Sciatic nerve (tissue), 2 donors: ENCODE measurements around the gene MAP4K4. TPM values are rescaled to one million over a fixed set of nuclear protein-coding genes. Genes with fewer than 3 reads are reported as not detected.

ENCODE experiments used
- ATAC-seq: fragments of 200-7000 bp; cut with Tn5 transposase; one replicate; pipeline ENCODE4 v1.9.1; 2020; ENCODE audit warnings: mild to moderate bottlenecking, moderate library complexity
- DNase-seq: peaks from one replicate; pipeline ENCODE4 v3.0.0-alpha.2; 2020; ENCODE audit warnings: low spot score
- intact Hi-C: fragments of 100-400 bp; cut with DNase I; formaldehyde crosslinking; loops from one replicate; pipeline ENCODE4 v1.14.2; 2022
- total RNA-seq: library from RNA; stranded (reverse); fragmentation: NEBNext Ultra II Directional; extraction: Animal tissue kit (Norgen Biotek cat#: 25700); gene quantifications from one replicate; pipeline ENCODE4 v1.2.1, GENCODE V29; 2021
- donor health status: DM: no; HTN: no; CAD: no.
- donor health status: DM: no; HTN: no; CAD: no.

Gene MAP4K4
- 140 TPM for total RNA-seq

GRCh38 chr2:101697124-101698013 lies at the start of gene MAP4K4:
MAP4K4 (plus strand) TSS chr2:101697707; CDS start chr2:101698081, 374 bp downstream.
- ATAC-seq (peak; percentile 92), DNase-seq (peak; percentile 92)
- intact Hi-C loops, result loop anchor here (10.0 kb wide), 1 partner anchor 127 kb away; no protein-coding TSS in a partner anchor

GRCh38 chr2:101653469-101653868 lies 44.0 kb upstream of the MAP4K4 start:
- no peak for ATAC-seq
- no peak for DNase-seq
- intact Hi-C loops, result no loop called here

- DNase-seq (no peak), ATAC-seq (no peak)
- intact Hi-C loops, result no loop called here
Measured at GRCh38 chr2:101655702-101656422, 41.6 kb upstream of the MAP4K4 start.

GRCh38 chr2:101657787-101658186 lies 39.7 kb upstream of the MAP4K4 start:
- DNase-seq (no peak), ATAC-seq (no peak)
- intact Hi-C loops, result no loop called here

- ATAC-seq (no peak), DNase-seq (no peak)
- intact Hi-C loops, result no loop called here
Measured at GRCh38 chr2:101658387-101658786, 39.1 kb upstream of the MAP4K4 start.

- DNase-seq (no peak), ATAC-seq (no peak)
- intact Hi-C loops, result no loop called here
Measured at GRCh38 chr2:101665312-101665711, 32.2 kb upstream of the MAP4K4 start.

- intact Hi-C loops, result no loop called here
- ATAC-seq (no peak), DNase-seq (no peak)
Measured at GRCh38 chr2:101667823-101668222, 29.7 kb upstream of the MAP4K4 start.

- intact Hi-C loops, result no loop called here
- DNase-seq (no peak), ATAC-seq (no peak)
Measured at GRCh38 chr2:101672047-101672446, 25.5 kb upstream of the MAP4K4 start.

- DNase-seq, result no peak
- ATAC-seq, result no peak
- intact Hi-C loops, result no loop called here
Measured at GRCh38 chr2:101673920-101674319, 23.6 kb upstream of the MAP4K4 start.

GRCh38 chr2:101675512-101675911 lies 22.0 kb upstream of the MAP4K4 start:
- intact Hi-C loops, result no loop called here
- DNase-seq (no peak), ATAC-seq (no peak)

- DNase-seq (no peak), ATAC-seq (no peak)
- intact Hi-C loops, result no loop called here
Measured at GRCh38 chr2:101676674-101677073, 20.8 kb upstream of the MAP4K4 start.

GRCh38 chr2:101677658-101678057 lies 19.8 kb upstream of the MAP4K4 start:
- no peak for ATAC-seq
- intact Hi-C loops, result no loop called here
- DNase-seq, result no peak

GRCh38 chr2:101678379-101678778 lies 19.1 kb upstream of the MAP4K4 start:
- DNase-seq, result no peak
- ATAC-seq, result no peak
- intact Hi-C loops, result no loop called here

- DNase-seq (no peak), ATAC-seq (no peak)
- intact Hi-C loops, result no loop called here
Measured at GRCh38 chr2:101679037-101679726, 18.3 kb upstream of the MAP4K4 start.

GRCh38 chr2:101679801-101680487 lies 17.6 kb upstream of the MAP4K4 start:
- intact Hi-C loops, result no loop called here
- ATAC-seq, result no peak
- DNase-seq, result no peak

- DNase-seq (no peak), ATAC-seq (no peak)
- intact Hi-C loops, result no loop called here
Measured at GRCh38 chr2:101682311-101682710, 15.2 kb upstream of the MAP4K4 start.

GRCh38 chr2:101684313-101684712 lies 13.2 kb upstream of the MAP4K4 start:
- ATAC-seq, result no peak
- no peak for DNase-seq

GRCh38 chr2:101688261-101688660 lies 9.2 kb upstream of the MAP4K4 start:
- no peak for ATAC-seq

More at GRCh38 chr2:101684313-101684712, 13.2 kb upstream of the MAP4K4 start:
- intact Hi-C loops, result no loop called here

More at GRCh38 chr2:101688261-101688660, 9.2 kb upstream of the MAP4K4 start:
- intact Hi-C loops, result no loop called here
- no peak for DNase-seq
